ENCODE measurements around the gene FDCSP. TPM values are rescaled to one million over a fixed set of nuclear protein-coding genes. Genes with fewer than 3 reads are reported as not detected.

FDCSP gene
- total RNA-seq, 1 experiment from 2014 or later, result not detected

DNA sequence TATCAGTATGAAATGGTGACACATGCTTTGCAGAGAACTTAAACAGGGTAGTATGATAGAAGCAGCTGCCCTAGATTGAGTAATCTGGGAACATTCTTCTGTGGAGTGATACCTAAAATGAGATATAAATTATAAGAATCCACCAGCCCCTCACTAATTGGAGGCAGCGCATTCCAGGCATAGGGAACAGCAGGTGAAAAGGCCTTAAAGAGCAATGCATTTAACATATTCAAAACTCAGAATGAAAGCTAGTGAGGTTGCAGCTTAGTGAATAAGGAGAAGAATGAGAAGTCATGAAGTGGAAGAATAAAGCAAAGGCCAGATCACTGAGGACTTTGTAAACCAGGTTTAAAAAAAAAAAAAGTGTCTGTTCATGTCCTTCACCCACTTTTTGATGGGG, 35.3 kb upstream of the FDCSP start:
- Histone ChIP-seq H3K36me3 (ENCODE audit: control insufficient read depth, insufficient read depth, low read length) (no peaks in the 10 kb centered on the region), H3K4me1 (no peaks in the 10 kb centered on the region; the same call in 1 of the 2 replicates), H3K27me3 (replicated peaks; ENCODE audit: control insufficient read depth, insufficient read depth, low read length) (no peaks in the 10 kb centered on the region), H3K4me3 (ENCODE audit: low read depth, low read length) (no peak overlapping the region), H3K9me3 (no peaks in the 10 kb centered on the region; the same call in 1 of the 2 replicates)
- Mint-ChIP-seq H3K27me3 (ENCODE audit: insufficient read depth, unreplicated experiment) (no peaks in the 10 kb centered on the region), H3K4me1 (ENCODE audit: low read depth, unreplicated experiment) (peaks cover 4% of the 10 kb centered on the region), H3K9me3 (ENCODE audit: unreplicated experiment) (peaks cover 17% of the 10 kb centered on the region), H3K4me3 (ENCODE audit: unreplicated experiment) (no peak overlapping the region), H3K27ac (ENCODE audit: unreplicated experiment) (no peak overlapping the region), H3K36me3 (ENCODE audit: insufficient read depth, unreplicated experiment) (no peaks in the 10 kb centered on the region)
- no TSS peak for BruUV-seq (replicated peaks)
- no peak for DNase-seq
- CTCF ChIA-PET, result no interaction called here
- TF ChIP-seq, protein P1, sequence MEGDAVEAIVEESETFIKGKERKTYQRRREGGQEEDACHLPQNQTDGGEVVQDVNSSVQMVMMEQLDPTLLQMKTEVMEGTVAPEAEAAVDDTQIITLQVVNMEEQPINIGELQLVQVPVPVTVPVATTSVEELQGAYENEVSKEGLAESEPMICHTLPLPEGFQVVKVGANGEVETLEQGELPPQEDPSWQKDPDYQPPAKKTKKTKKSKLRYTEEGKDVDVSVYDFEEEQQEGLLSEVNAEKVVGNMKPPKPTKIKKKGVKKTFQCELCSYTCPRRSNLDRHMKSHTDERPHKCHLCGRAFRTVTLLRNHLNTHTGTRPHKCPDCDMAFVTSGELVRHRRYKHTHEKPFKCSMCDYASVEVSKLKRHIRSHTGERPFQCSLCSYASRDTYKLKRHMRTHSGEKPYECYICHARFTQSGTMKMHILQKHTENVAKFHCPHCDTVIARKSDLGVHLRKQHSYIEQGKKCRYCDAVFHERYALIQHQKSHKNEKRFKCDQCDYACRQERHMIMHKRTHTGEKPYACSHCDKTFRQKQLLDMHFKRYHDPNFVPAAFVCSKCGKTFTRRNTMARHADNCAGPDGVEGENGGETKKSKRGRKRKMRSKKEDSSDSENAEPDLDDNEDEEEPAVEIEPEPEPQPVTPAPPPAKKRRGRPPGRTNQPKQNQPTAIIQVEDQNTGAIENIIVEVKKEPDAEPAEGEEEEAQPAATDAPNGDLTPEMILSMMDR (IDR thresholded peaks at IDR 0.05; ENCODE audit: insufficient read depth in 1 of 2, low read depth in 1 of 2, low read length in 1 of 2, severe bottlenecking in 1 of 2, unreplicated experiment in 1 of 2), result no peak
- POLR2A ChIA-PET, result no interaction called here
- intact Hi-C loops (cut with micrococcal nuclease; ENCODE audit: unreplicated experiment), result no loop called here

GRCh38 chr4:70191647-70192046, 34.3 kb upstream of the FDCSP start:
- H3K36me3 ChIP-seq (ENCODE audit: control insufficient read depth, insufficient read depth, low read length), result no peaks in the 10 kb centered on the region
- no peak overlapping the region for H3K4me3 Mint-ChIP-seq (ENCODE audit: unreplicated experiment)
- TF ChIP-seq, protein P1 (IDR thresholded peaks at IDR 0.05; ENCODE audit: insufficient read depth in 1 of 2, low read depth in 1 of 2, low read length in 1 of 2, severe bottlenecking in 1 of 2, unreplicated experiment in 1 of 2), result no peak
- peaks cover 4% of the 10 kb centered on the region for H3K4me1 ChIP-seq
- ChIA-PET POLR2A (no interaction called here), CTCF (no interaction called here)
- H3K27me3 Mint-ChIP-seq (ENCODE audit: insufficient read depth, unreplicated experiment), result no peaks in the 10 kb centered on the region
- no peaks in the 10 kb centered on the region; the same call in 1 of the 2 replicates for H3K9me3 ChIP-seq
- no peak overlapping the region for H3K4me3 ChIP-seq (ENCODE audit: low read depth, low read length)
- H3K9me3 Mint-ChIP-seq (ENCODE audit: unreplicated experiment), result peaks cover 17% of the 10 kb centered on the region
- no peak overlapping the region for H3K27ac Mint-ChIP-seq (ENCODE audit: unreplicated experiment)
- DNase-seq, result no peak
- H3K36me3 Mint-ChIP-seq (ENCODE audit: insufficient read depth, unreplicated experiment), result no peaks in the 10 kb centered on the region
- intact Hi-C loops (cut with micrococcal nuclease; ENCODE audit: unreplicated experiment), result no loop called here
- BruUV-seq (replicated peaks), result no TSS peak
- no peaks in the 10 kb centered on the region for H3K27me3 ChIP-seq (replicated peaks; ENCODE audit: control insufficient read depth, insufficient read depth, low read length)
- no peaks in the 10 kb centered on the region for H3K4me1 Mint-ChIP-seq (ENCODE audit: low read depth, unreplicated experiment)

GRCh38 chr4:70192895-70193294, 33.0 kb upstream of the FDCSP start:
- Histone ChIP-seq H3K4me3 (ENCODE audit: low read depth, low read length) (no peak overlapping the region), H3K27me3 (replicated peaks; ENCODE audit: control insufficient read depth, insufficient read depth, low read length) (no peaks in the 10 kb centered on the region), H3K36me3 (ENCODE audit: control insufficient read depth, insufficient read depth, low read length) (no peaks in the 10 kb centered on the region), H3K4me1 (peaks cover 16% of the 10 kb centered on the region), H3K9me3 (no peaks in the 10 kb centered on the region; the same call in 1 of the 2 replicates)
- no peaks in the 10 kb centered on the region for H3K27me3 Mint-ChIP-seq (ENCODE audit: insufficient read depth, unreplicated experiment)
- H3K4me1 Mint-ChIP-seq (ENCODE audit: low read depth, unreplicated experiment), result peaks cover 5% of the 10 kb centered on the region
- ChIA-PET POLR2A (no interaction called here), CTCF (no interaction called here)
- peaks cover 17% of the 10 kb centered on the region for H3K9me3 Mint-ChIP-seq (ENCODE audit: unreplicated experiment)
- no peak for DNase-seq
- intact Hi-C loops (cut with micrococcal nuclease; ENCODE audit: unreplicated experiment), result no loop called here
- TF ChIP-seq, protein P1 (IDR thresholded peaks at IDR 0.05; ENCODE audit: insufficient read depth in 1 of 2, low read depth in 1 of 2, low read length in 1 of 2, severe bottlenecking in 1 of 2, unreplicated experiment in 1 of 2), result no peak
- no TSS peak for BruUV-seq (replicated peaks)
- H3K4me3 Mint-ChIP-seq (ENCODE audit: unreplicated experiment), result no peak overlapping the region
- no peak overlapping the region for H3K27ac Mint-ChIP-seq (ENCODE audit: unreplicated experiment)
- H3K36me3 Mint-ChIP-seq (ENCODE audit: insufficient read depth, unreplicated experiment), result no peaks in the 10 kb centered on the region
